ENCODE results near the gene TYW1B. TPM values are rescaled to one million over a fixed set of nuclear protein-coding genes. Genes with fewer than 3 reads are reported as not detected.
"Not testable (repeated sequence)": the region's sequence is repeated elsewhere in the genome, so short reads cannot be mapped to it uniquely, and the experiment has no call there.

Gene TYW1B
- total and polyA plus RNA-seq, 2 of the 4 experiments (the other 2 are of a cell fraction) = 1.0 to 1.8 TPM

DNA sequence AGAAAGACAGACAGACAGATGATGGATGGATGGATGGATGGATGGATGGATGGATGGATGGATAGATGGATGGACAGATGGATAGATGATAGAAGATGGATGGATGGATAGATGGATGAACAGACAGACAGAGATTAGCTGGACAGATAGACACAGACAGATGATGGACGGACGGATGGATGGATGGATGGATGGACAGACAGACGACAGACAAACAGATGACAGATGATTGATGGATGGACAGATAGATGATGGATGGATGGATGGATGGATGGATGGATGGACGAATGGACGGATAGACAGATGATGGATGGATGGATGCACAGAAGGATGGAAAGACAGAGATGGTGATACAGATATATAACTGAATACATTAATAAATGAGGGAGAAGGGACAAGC lies 224.9 kb downstream of the TYW1B start:
- TF ChIP-seq, protein P1, sequence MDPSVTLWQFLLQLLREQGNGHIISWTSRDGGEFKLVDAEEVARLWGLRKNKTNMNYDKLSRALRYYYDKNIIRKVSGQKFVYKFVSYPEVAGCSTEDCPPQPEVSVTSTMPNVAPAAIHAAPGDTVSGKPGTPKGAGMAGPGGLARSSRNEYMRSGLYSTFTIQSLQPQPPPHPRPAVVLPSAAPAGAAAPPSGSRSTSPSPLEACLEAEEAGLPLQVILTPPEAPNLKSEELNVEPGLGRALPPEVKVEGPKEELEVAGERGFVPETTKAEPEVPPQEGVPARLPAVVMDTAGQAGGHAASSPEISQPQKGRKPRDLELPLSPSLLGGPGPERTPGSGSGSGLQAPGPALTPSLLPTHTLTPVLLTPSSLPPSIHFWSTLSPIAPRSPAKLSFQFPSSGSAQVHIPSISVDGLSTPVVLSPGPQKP (IDR thresholded peaks at IDR 0.05; ENCODE audit: borderline replicate concordance, low read depth, low read length) = no peak
- TF ChIP-seq FOS (IDR thresholded peaks at IDR 0.05; ENCODE audit: low read depth, low read length) (no peak), POLR2A (IDR thresholded peaks at IDR 0.05; ENCODE audit: low read depth, low read length) (no peak), RCOR1 (IDR thresholded peaks at IDR 0.05; ENCODE audit: insufficient replicate concordance, low read length) (no peak), MAZ (IDR thresholded peaks at IDR 0.05; ENCODE audit: borderline replicate concordance, low read depth, low read length) (no peak)
- Histone ChIP-seq H3K27me3 (ENCODE audit: control insufficient read depth, insufficient read depth, low read length) (no peaks in the 10 kb centered on the region), H2AK9ac (replicated peaks; ENCODE audit: low read depth, low read length, poor library complexity) (no peak overlapping the region), H3K9me3 (ENCODE audit: control insufficient read depth, insufficient read depth, low read length) (no peaks in the 10 kb centered on the region), H3K9me1 (ENCODE audit: insufficient read depth, low read length) (no peaks in the 10 kb centered on the region), H3K18ac (ENCODE audit: low read depth, low read length) (no peak overlapping the region), H4K5ac (ENCODE audit: low read depth, low read length) (no peak overlapping the region), H2BK120ac (ENCODE audit: low read depth, low read length) (no peak overlapping the region), H2BK20ac (ENCODE audit: low read depth, low read length) (no peak overlapping the region), H3K79me1 (ENCODE audit: low read depth in 1 of 2, low read length in 2 of 2) (no peaks in the 10 kb centered on the region), H3K23ac (ENCODE audit: low read depth, low read length) (no peak overlapping the region), H4K91ac (ENCODE audit: insufficient read depth, low read depth, low read length) (no peak overlapping the region), H4K20me1 (ENCODE audit: insufficient read depth, low read length) (no peaks in the 10 kb centered on the region), H3K4ac (ENCODE audit: low read depth, low read length) (no peak overlapping the region), H3K4me2 (ENCODE audit: low read depth, low read length) (no peak overlapping the region), H2BK15ac (ENCODE audit: low read depth, low read length) (no peak overlapping the region), H3K4me1 (ENCODE audit: control insufficient read depth, insufficient read depth, low read length) (no peaks in the 10 kb centered on the region), H3K56ac (ENCODE audit: extremely low read depth, insufficient read depth, low read length) (no peak overlapping the region), H2AFZ (replicated peaks; ENCODE audit: low read length, poor library complexity) (no peak overlapping the region), H3K14ac (replicated peaks; ENCODE audit: low read depth, low read length) (no peak overlapping the region), H2BK5ac (ENCODE audit: low read depth, low read length, poor library complexity, severe bottlenecking) (no peak overlapping the region), H3K36me3 (ENCODE audit: control insufficient read depth, insufficient read depth, low read length) (no peaks in the 10 kb centered on the region), H4K8ac (ENCODE audit: low read depth in 2 of 2, low read length in 2 of 2) (no peak overlapping the region), H2AK5ac (ENCODE audit: low read depth, low read length) (no peak overlapping the region), H3K27ac (ENCODE audit: insufficient read depth, low read length) (no peak overlapping the region), H3K4me3 (ENCODE audit: insufficient read depth, low read depth, low read length) (no peak overlapping the region), H3K9ac (ENCODE audit: low read depth, low read length) (no peak overlapping the region)
- CTCF ChIA-PET = no interaction called here
- in situ Hi-C loops (cut with MboI; ENCODE audit: low sequenced_read_pairs) (no loop called here), intact Hi-C loops (cut with micrococcal nuclease) (no loop called here), dilution Hi-C loops (cut with HindIII; ENCODE audit: low sequenced_read_pairs, unreplicated experiment) (no loop called here)
- 81% methylated on average over 3 of the region's 5 CpGs; no CpG with 5 or more reads in 1 of the 2 experiments for WGBS, 2 experiments (ENCODE audit: extremely low coverage in 2 of 2, insufficient read length in 1 of 2)
- ATAC-seq (ENCODE audit: low read depth) (no peak), DNase-seq (no peak)
- BruUV-seq (replicated peaks) = no TSS peak
- POLR2A ChIA-PET (ENCODE audit: unreplicated experiment) = no interaction called here

DNA sequence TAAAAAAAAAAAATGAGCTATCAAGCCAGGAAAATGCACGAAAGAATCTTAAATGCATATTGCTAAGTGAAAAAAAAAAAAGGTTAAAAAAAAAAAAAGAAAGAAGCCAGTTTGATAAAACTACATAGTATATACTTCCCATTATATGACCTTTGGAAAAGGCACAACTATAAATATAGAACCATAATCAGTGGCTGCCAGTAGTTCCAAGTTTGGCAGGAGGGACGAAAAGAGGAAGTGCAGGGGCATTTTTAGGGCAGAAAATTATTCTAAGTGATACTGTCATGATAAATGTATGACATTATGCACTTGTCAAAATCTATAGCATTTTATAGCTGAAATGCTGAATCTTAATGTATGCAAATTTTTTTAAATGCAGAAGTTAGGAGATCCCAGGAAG lies 226.3 kb downstream of the TYW1B start:
- H3K4me1 ChIP-seq (ENCODE audit: control insufficient read depth, insufficient read depth, low read length); H2AK5ac ChIP-seq (ENCODE audit: low read depth, low read length); H3K9me1 ChIP-seq (ENCODE audit: insufficient read depth, low read length); H2BK20ac ChIP-seq (ENCODE audit: low read depth, low read length); H3K23ac ChIP-seq (ENCODE audit: low read depth, low read length); H3K36me3 ChIP-seq (ENCODE audit: control insufficient read depth, insufficient read depth, low read length); H3K9ac ChIP-seq (ENCODE audit: low read depth, low read length); dilution Hi-C loops (cut with HindIII; ENCODE audit: low sequenced_read_pairs, unreplicated experiment); H4K20me1 ChIP-seq (ENCODE audit: insufficient read depth, low read length); H2AFZ ChIP-seq (replicated peaks; ENCODE audit: low read length, poor library complexity); H3K18ac ChIP-seq (ENCODE audit: low read depth, low read length); H3K4ac ChIP-seq (ENCODE audit: low read depth, low read length); H2BK15ac ChIP-seq (ENCODE audit: low read depth, low read length); H4K5ac ChIP-seq (ENCODE audit: low read depth, low read length); H2AK9ac ChIP-seq (replicated peaks; ENCODE audit: low read depth, low read length, poor library complexity); BruUV-seq (replicated peaks); H3K4me2 ChIP-seq (ENCODE audit: low read depth, low read length); H3K79me1 ChIP-seq (ENCODE audit: low read depth in 1 of 2, low read length in 2 of 2); in situ Hi-C loops (cut with MboI; ENCODE audit: low sequenced_read_pairs); H3K4me3 ChIP-seq (ENCODE audit: insufficient read depth, low read depth, low read length); H2BK5ac ChIP-seq (ENCODE audit: low read depth, low read length, poor library complexity, severe bottlenecking); CTCF ChIA-PET; POLR2A ChIA-PET (ENCODE audit: unreplicated experiment); H4K8ac ChIP-seq (ENCODE audit: low read depth in 2 of 2, low read length in 2 of 2); H3K9me3 ChIP-seq (ENCODE audit: control insufficient read depth, insufficient read depth, low read length); H2BK120ac ChIP-seq (ENCODE audit: low read depth, low read length); ATAC-seq (ENCODE audit: low read depth); DNase-seq; H4K91ac ChIP-seq (ENCODE audit: insufficient read depth, low read depth, low read length); H3K14ac ChIP-seq (replicated peaks; ENCODE audit: low read depth, low read length); intact Hi-C loops (cut with micrococcal nuclease); H3K56ac ChIP-seq (ENCODE audit: extremely low read depth, insufficient read depth, low read length); H3K27ac ChIP-seq (ENCODE audit: insufficient read depth, low read length); H3K27me3 ChIP-seq (ENCODE audit: control insufficient read depth, insufficient read depth, low read length): not testable (repeated sequence)
- WGBS, 2 experiments (ENCODE audit: extremely low coverage in 2 of 2, insufficient read length in 1 of 2) = no CpG with 5 or more reads among the region's 2 CpGs

Data from IMR-90 (cell line).